Right forelimb (tissue), 1 donor: ENCODE measurements around the gene FOLR3.
"Not testable (repeated sequence)": the region's sequence is repeated elsewhere in the genome, so short reads cannot be mapped to it uniquely, and the experiment has no call there.

Source experiments
- DNase-seq: peaks from one replicate; pipeline ENCODE4 v3.0.0-alpha.2; 2018

The FOLR3 gene

DNA sequence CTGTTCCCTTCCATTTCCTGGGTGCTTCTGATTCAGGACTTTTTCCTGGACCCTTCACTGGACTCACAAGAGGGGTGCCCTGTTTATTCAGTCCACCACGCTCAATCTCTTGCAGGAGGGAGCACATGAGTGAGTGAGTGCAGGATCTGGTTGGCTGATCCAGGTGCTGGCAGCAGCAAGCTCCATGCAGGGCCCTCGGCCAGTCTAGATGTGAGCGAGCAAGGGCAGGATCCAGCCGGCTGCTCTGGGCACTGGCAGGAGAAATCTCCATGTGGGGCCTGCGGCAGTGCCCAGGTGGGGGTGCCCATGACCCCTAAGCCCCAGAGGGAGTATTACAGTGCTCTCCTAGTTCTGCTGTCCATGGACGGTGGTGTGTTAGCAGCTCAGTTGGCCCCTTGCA is 11.5 kb upstream of the FOLR3 start:
- no peak for DNase-seq

GRCh38 chr11:72125956-72126355 is 9.6 kb upstream of the FOLR3 start:
- no peak for DNase-seq

- DNase-seq, result no peak
Observed at GRCh38 chr11:72127923-72128322, 7.6 kb upstream of the FOLR3 start.

DNA sequence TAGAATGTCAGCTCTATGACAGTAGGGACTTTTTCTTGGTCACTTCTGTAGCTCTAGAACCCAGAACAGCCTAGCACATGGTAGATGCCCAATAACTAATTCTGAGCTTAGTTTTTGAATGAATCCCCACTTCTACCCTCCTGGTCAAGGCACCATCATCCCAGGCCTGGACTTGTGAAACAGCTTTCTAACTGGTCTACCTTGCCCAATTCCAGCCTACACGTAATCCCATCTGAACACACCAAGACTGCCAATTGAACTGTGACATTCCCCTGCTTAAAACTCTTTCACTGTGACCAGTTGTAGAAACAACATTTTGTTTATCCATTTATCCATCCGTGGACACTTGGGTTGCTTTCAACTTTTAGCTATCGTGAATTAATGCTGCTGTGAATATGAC is 6.1 kb upstream of the FOLR3 start:
- DNase-seq, result no peak

GRCh38 chr11:72132646-72133045 is 2.9 kb upstream of the FOLR3 start:
- no peak for DNase-seq

DNA sequence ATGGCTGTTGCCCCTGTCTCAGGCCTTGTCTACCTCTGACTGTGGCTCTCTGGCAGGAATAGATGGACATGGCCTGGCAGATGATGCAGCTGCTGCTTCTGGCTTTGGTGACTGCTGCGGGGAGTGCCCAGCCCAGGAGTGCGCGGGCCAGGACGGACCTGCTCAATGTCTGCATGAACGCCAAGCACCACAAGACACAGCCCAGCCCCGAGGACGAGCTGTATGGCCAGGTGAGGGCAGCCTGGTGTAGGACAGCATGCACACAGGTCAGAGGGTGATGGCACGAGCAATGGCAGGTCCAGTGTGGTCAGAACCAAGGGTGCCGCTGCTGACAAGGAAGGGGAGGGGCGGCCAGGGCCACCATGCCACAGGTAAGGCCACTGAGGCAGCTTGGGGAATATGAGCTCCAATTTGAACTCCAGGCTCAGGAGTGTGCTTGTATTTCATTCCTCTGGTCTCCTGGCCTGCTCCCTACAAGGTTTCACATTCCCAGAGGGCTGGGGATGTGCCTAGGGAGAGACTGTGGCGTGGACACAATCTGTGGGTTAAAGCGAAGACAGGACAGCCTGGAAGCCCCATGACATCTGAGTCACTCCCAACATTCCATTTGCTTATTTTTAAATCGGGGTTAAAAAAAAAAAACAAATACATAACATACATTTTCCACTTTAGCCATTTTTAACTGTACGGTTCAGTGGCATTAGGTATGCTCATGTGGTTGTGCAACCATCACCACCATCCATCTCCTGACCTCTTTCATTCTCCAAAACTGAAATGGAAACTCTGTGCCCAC is 562 bp downstream of the FOLR3 start:
- no peak for DNase-seq

GRCh38 chr11:72136684-72137262 is 1.2 kb downstream of the FOLR3 start:
- DNase-seq, result no peak

DNA sequence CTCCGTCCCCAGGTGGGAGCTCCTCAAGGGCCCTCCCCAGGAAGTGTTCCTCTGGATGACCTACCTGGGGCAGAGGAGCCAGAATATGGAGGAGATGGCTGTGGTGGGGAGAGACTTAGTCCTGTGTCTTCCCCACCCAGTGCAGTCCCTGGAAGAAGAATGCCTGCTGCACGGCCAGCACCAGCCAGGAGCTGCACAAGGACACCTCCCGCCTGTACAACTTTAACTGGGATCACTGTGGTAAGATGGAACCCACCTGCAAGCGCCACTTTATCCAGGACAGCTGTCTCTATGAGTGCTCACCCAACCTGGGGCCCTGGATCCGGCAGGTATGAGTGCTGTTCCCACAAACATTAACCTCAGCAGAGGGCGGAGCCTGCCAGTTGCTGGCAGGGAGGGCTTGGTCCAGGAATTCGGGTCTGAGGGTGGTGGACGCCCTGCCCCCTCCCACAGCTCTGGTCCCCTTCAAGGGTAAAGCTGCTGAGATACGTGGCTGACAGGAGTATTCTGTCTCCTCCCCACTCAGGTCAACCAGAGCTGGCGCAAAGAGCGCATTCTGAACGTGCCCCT is 3.4 kb downstream of the FOLR3 start:
- DNase-seq, result no peak

GRCh38 chr11:72139500-72139899 is 4.0 kb downstream of the FOLR3 start:
- no peak for DNase-seq

DNA sequence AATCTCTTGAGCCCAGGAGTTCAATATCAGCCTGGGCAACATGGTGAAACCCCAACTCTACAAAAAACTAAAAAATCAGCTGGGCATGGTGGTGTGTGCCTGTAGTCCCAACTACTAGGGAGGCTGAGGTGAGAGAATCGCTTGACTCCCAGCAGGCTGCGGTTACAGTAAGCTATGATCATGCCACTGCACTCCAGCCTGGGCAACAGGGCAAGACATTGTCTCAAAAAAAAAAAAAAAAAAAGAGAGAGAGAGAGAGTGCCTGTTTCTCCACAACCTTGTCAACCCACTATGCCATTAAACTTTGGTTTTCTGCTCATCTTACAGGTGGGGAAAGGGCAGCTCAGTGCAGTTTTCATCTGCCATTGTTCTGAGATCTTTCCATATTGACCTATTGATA is 5.1 kb downstream of the FOLR3 start:
- no peak for DNase-seq

- no peak for DNase-seq
Observed at GRCh38 chr11:72141066-72141465, 5.5 kb downstream of the FOLR3 start.

DNA sequence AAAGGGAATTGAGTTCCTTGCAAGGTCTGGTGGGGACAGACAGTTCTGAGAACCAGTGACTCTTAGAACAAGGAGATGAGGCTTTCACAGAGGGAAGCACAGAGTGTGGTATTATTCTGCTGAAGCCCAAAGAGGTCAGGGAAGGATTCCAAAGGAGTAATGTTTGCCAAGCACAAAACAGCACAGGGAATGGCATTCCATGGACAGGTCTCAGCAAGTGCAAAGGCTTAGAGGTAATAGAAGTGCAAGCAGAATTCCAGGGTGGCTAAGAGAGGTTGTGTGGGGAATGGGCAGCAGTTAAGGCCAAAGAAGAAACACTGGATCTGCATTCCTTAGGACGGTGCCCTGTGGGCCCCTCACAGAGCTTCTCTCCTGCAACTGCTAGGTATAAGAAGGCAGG is 6.6 kb downstream of the FOLR3 start:
- DNase-seq, result not testable (repeated sequence)

- DNase-seq, result not testable (repeated sequence)
Observed at GRCh38 chr11:72142543-72142942, 7.0 kb downstream of the FOLR3 start.

DNA sequence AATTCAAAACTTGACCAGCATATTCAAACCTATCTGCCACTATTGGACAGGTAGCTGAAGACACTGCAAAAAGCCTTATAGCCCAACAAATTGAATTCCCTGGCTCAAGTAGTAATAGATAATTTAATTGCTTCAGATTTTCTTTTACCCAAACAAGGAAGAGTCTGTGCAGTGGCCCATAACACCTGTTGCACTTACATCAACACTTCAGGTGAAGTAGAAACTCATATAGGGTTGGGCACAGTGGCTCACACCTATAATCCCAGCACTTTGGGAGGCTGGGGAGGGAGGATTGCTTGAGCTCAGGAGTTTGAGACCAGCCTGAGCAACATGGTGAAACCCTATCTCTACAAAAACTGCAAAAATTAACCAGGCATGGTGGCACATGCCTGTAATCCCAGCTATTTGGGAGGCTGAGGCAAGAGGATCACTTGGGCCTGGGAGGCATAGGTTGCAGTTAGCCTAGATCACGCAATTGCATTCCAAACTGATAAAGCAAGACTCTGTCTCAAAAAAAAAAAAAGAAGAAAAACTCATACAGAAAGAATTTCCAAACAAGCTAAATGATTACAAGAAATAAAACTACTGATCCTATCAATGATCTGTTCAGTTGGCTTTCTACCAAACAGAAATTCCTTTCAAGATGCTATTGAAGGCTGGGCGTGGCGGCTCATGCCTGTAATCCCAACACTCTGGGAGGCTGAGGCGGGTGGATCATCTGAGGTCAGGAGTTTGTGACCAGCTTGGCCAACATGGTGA is 9.5 kb downstream of the FOLR3 start:
- DNase-seq, result no peak

DNA sequence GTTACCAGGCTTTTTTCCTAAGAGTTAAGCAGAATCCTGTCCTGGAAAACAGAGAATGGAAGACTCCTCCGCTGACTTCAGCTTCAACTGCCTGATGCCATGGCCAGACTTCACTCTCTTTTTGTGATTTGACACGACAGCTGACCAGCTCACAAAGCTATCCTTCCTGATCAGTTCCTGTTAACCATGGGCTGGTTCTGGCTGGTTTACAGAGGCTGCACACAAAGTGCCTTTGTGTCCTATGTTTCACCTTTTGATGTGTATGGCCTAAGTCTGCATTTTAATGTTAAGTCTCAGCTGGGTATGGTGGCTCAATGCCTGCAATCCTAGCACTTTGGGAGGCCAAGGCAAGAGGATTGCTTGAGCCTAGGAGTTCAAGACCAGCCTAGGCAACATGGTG is 11.1 kb downstream of the FOLR3 start:
- no peak for DNase-seq

GRCh38 chr11:72150882-72151281 is 15.4 kb downstream of the FOLR3 start:
- no peak for DNase-seq

DNA sequence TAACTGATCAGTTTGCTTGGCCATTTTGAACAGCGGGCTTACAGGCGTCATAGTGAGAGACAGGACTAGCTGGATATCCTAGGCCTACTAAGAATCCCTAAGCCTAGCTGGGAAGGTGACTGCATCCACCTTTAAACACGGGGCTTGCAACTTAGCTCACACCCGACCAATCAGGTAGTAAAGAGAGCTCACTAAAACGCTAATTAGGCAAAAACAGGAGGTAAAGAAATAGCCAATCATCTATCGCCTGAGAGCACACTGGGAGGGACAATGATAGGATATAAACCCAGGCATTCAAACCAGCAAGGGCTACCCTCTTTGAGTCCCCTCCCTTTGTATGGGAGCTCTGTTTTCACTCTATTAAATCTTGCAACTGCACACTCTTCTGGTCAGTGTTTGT is 18.3 kb downstream of the FOLR3 start:
- DNase-seq, result not testable (repeated sequence)

DNA sequence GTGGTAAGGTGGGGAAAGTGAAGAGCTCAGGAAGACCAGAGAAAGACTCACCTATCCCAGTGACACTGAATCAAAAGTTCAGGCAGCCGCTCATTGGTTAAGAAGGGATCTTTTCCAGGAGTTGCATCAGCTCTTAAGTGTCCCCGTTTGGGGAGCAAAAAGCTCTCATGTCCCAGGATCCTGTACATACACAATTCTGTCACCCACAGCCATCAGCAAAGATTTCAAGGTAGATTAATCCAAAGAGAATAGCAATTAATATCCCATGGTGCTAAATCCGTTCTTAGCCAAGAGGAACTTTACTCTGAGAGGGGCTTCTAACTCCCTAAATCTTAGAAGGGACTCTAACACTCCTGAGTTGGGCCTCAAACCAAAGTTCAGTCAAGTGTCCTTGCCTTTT is 19.3 kb downstream of the FOLR3 start:
- no peak for DNase-seq

DNA sequence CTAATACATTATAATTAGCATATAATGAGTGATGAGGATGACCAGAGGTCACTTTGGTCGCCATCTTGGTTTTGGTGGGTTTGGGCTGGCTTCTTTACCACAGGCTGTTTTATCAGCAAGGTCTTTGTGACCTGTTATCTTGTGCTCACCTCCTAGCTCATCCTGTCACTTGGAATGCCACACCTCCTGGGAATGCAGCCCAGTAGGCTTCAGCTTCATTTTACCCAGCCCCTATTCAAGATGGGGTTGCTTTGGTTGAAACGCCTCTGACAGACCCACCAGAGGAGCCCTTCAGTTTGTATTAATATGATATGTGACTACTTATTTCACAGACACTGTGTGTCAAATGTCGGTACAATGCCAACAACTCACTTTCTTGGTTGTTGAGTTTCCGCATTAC is 20.2 kb downstream of the FOLR3 start:
- no peak for DNase-seq

DNA sequence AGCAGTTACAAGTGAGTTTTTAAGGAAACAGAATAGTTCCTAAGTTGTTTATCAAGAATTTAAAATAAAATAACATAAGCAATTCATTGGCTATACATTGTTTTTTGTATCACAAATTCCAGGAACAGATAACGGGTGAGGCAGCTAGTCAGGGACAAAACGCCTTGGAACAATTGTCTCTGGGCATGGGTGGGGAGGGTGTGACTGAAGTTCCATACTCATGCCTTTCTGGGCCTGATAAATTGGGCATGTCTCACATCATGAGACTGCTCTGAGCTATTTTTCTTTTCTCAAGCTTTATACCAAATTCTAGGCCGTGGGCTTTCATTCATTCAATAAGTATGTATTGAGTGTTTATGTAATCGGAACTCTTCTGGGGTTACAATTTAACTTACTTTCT is 21.6 kb downstream of the FOLR3 start:
- DNase-seq, result no peak

- DNase-seq, result no peak
Observed at GRCh38 chr11:72160319-72160718, 24.8 kb downstream of the FOLR3 start.

DNA sequence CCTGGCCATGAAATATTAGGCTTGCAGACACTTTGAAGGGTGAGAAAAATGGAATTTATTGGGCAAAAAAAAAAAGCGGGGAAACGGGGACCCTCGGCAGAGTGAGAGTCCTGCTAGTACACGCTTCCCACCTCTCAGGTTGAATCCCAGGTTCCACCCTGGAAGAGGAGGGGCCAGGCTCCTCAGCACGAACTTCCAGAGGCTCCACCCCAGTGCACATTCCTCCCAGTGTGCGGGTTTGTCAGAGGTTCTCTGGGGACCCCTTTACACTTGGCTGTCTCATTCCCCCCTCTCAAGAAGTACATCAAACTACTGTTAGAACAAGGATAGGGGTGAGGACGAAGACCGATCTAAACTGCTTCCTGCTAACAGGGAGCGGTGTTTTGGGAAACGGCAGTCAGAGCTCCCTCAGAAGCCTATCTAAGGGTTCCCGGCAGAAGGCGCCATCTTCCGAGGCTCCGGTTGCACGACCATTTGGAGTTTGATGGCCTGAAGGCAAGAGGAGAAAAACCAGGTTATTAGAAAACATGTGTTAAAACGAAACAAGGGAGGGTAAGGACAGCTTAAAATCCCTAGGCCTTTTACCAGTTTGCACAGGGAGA is 27.5 kb downstream of the FOLR3 start:
- no peak for DNase-seq

DNA sequence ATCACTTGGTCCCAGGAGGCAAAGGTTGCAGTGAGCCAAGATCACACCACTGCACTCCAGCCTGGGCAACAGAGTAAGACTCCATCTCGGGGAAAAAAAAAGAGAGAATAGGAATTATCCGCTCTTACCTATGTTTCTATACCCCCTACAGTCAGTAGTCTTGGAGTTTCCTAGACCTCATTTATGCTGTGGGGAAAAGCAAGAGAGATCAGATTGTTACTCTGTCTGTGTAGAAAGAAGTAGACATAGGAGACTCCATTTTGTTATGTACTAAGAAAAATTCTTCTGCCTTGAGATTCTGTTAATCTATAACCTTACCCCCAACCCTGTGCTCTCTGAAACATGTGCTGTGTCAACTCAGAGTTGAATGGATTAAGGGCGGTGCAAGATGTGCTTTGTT is 28.7 kb downstream of the FOLR3 start:
- DNase-seq, result not testable (repeated sequence)
